B cell (primary cell): ENCODE measurements around the gene MBD6. TPM values are rescaled to one million over a fixed set of nuclear protein-coding genes. Genes with fewer than 3 reads are reported as not detected.

ENCODE experiments used
- ATAC-seq: fragments of 200-7000 bp; cut with Tn5 transposase; one replicate; pipeline ENCODE4 v1.10.0; 2021; ENCODE audit warnings: low read depth, mild to moderate bottlenecking, moderate number of reproducible peaks, moderate library complexity
- CTCF ChIA-PET: fragments of 350-600 bp; sonication (Branson Sonifier 250); formaldehyde crosslinking; loops from one replicate; lab custom pipeline; 2021; ENCODE audit warnings: antibody characterized with exemption, inconsistent platforms; lab: Charles Lee
- POLR2A ChIA-PET: fragments of 350-600 bp; sonication (Branson Sonifier 250); formaldehyde crosslinking; loops from one replicate; lab custom pipeline; 2021; ENCODE audit warnings: antibody characterized with exemption; lab: Charles Lee
- DNase-seq: peaks from one replicate; pipeline ENCODE4 v3.0.0; 2013
- H2AFZ ChIP-seq: 2 replicates; pipeline ENCODE4 v1.6.1; 2012; ENCODE audit warnings: mild to moderate bottlenecking, low read depth, low read length; ENCODE audit not compliant: insufficient read depth, poor library complexity, severe bottlenecking
- H3K27ac ChIP-seq, 2 donors: 1 replicate in 1 of 2; 2 replicates in 1 of 2; pipeline ENCODE4 v1.5.1; 2012 to 2013; ENCODE audit warnings: low read length in 2 of 2, mild to moderate bottlenecking in 2 of 2, moderate library complexity in 1 of 2
- H3K27me3 ChIP-seq, 4 experiments: fragments of 200-600 bp in 1 of 4; sonication (generic) in 1 of 4; replicated peaks in 1 of 4; 1 replicate in 2 of 4; 2 replicates in 2 of 4; pipeline versions ENCODE4 v1.6.1 to v1.7.0; 2013 to 2016; ENCODE audit warnings: low read length in 3 of 4, mild to moderate bottlenecking in 2 of 4, mixed read lengths in 1 of 4, moderate library complexity in 1 of 4; ENCODE audit not compliant: insufficient read depth in 4 of 4, control insufficient read depth in 3 of 4; ENCODE audit errors: control extremely low read depth in 1 of 4
- H3K36me3 ChIP-seq, 2 experiments: replicated peaks in 1 of 2; 1 replicate in 1 of 2; 2 replicates in 1 of 2; pipeline versions ENCODE4 v1.6.1 to v1.7.1; 2013; ENCODE audit warnings: low read length in 1 of 2; ENCODE audit not compliant: insufficient read depth in 2 of 2, control insufficient read depth in 1 of 2; ENCODE audit errors: control extremely low read depth in 1 of 2, extremely low read depth in 1 of 2
- H3K4me1 ChIP-seq, 2 donors: fragments of 200-600 bp in 1 of 2; sonication (generic) in 1 of 2; 1 replicate in 1 of 2; 2 replicates in 1 of 2; pipeline versions ENCODE4 v1.5.1 to v1.6.1; 2013 to 2017; ENCODE audit warnings: low read length in 2 of 2; ENCODE audit not compliant: control insufficient read depth in 2 of 2, insufficient read depth in 2 of 2
- H3K4me2 ChIP-seq: replicated peaks from 2 replicates; pipeline ENCODE3; 2012; ENCODE audit warnings: mild to moderate bottlenecking, low read depth, low read length; ENCODE audit not compliant: poor library complexity, severe bottlenecking
- H3K4me3 ChIP-seq, 5 experiments: fragments of 200-600 bp in 1 of 5; sonication (generic) in 1 of 5; 1 replicate in 3 of 5; 2 replicates in 2 of 5; pipeline versions ENCODE4 v1.5.1 to v1.7.0; 2011 to 2016; ENCODE audit warnings: low read length in 4 of 5, mild to moderate bottlenecking in 4 of 5, low read depth in 2 of 5, control low read depth in 1 of 5, moderate library complexity in 1 of 5; ENCODE audit not compliant: insufficient read depth in 1 of 5; ENCODE audit errors: control extremely low read depth in 1 of 5, extremely low read depth in 1 of 5
- H3K79me2 ChIP-seq: fragments of 200-600 bp; sonication (generic); one replicate; pipeline ENCODE4 v1.6.0; 2016; ENCODE audit warnings: low read length; ENCODE audit not compliant: control insufficient read depth, insufficient read depth
- H3K9ac ChIP-seq: fragments of 200-600 bp; sonication (generic); 2 replicates; pipeline ENCODE4 v1.6.1; 2017; ENCODE audit warnings: mild to moderate bottlenecking, low read length, moderate library complexity
- H3K9me3 ChIP-seq, 3 donors: one replicate each; pipeline versions ENCODE4 v1.6.1 to v1.7.1; 2013; ENCODE audit warnings: low read length in 2 of 3; ENCODE audit not compliant: control insufficient read depth in 2 of 3, insufficient read depth in 1 of 3; ENCODE audit errors: control extremely low read depth in 1 of 3
- H4K20me1 ChIP-seq: 2 replicates; pipeline ENCODE4 v1.6.0; 2012; ENCODE audit warnings: mild to moderate bottlenecking, low read length; ENCODE audit not compliant: insufficient read depth, control insufficient read depth, poor library complexity, severe bottlenecking
- H3K27ac Mint-ChIP-seq: one replicate; pipeline ENCODE4 v1.8.0; 2021; ENCODE audit warnings: mixed read lengths
- H3K27me3 Mint-ChIP-seq: one replicate; pipeline ENCODE4 v1.8.0; 2021; ENCODE audit warnings: mixed read lengths
- H3K4me1 Mint-ChIP-seq: one replicate; pipeline ENCODE4 v1.8.0; 2021; ENCODE audit warnings: mixed read lengths
- H3K4me3 Mint-ChIP-seq: one replicate; pipeline ENCODE4 v1.8.0; 2021; ENCODE audit warnings: mixed read lengths
- H3K9me3 Mint-ChIP-seq: one replicate; pipeline ENCODE4 v1.8.0; 2022; ENCODE audit warnings: mixed read lengths; ENCODE audit not compliant: insufficient read depth
- CTCF ChIP-seq: fragments of 200-600 bp; IDR thresholded peaks from one replicate; pipeline ENCODE4 v1.8.0; 2022; ENCODE audit warnings: antibody characterized with exemption, mild to moderate bottlenecking
- EZH2 ChIP-seq: IDR thresholded peaks from 2 replicates; pipeline ENCODE4 v1.6.1; 2012; ENCODE audit warnings: borderline replicate concordance, low read depth, mild to moderate bottlenecking, moderate library complexity, low read length; ENCODE audit not compliant: insufficient read depth, poor library complexity, severe bottlenecking
- WGBS: methylation state at CpG from one replicate; pipeline ENCODE4 v1.1.5; 2013; ENCODE audit warnings: missing lambda C conversion rate; ENCODE audit not compliant: insufficient coverage; 5-methylcytosine and 5-hydroxymethylcytosine counted together
- intact Hi-C: fragments of 100-400 bp; cut with micrococcal nuclease; formaldehyde crosslinking; loops from one replicate; pipeline ENCODE4 v1.10.0; 2022
- polyA plus RNA-seq: library from polyadenylated mRNA; depleted of rRNA; stranded (reverse); fragments of >200 nt; gene quantifications from 2 replicates; pipeline ENCODE4 v1.2.3, GENCODE V29; 2012
- total RNA-seq, 2 donors: library from RNA; stranded (reverse); fragments of 120-200 nt in 1 of 2; gene quantifications; 1 replicate in 1 of 2; 2 replicates in 1 of 2; pipeline versions ENCODE4 v1.2.3 to v1.2.4, GENCODE V29; 2013 to 2022

Gene MBD6
- total and polyA plus RNA-seq, 2 donors (not counting 1 experiment from before 2014, with no cell fraction given): 39.4 to 121 TPM

GRCh38 chr12:57526477-57527126 lies 4.0 kb downstream of the MBD6 start:
- Histone ChIP-seq H3K4me2 (no peak overlapping the region), H3K4me3 (no peak overlapping the region), H3K9ac (no peak overlapping the region), H3K4me1 (peaks cover 20 to 23% of the 10 kb centered on the region in 2 donors), H3K36me3 (peaks cover 10 to 58% of the 10 kb centered on the region in 2 experiments), H2AFZ (no peak overlapping the region), H3K9me3 (no peaks in the 10 kb centered on the region), H3K27ac (no peak overlapping the region), H3K79me2 (peaks cover 9% of the 10 kb centered on the region), H4K20me1 (peaks cover 17% of the 10 kb centered on the region), H3K27me3 (no peaks in the 10 kb centered on the region)
- H3K27me3 Mint-ChIP-seq: no peaks in the 10 kb centered on the region
- no peak for ATAC-seq
- H3K9me3 Mint-ChIP-seq: no peaks in the 10 kb centered on the region
- peaks cover 31% of the 10 kb centered on the region for H3K4me1 Mint-ChIP-seq
- TF ChIP-seq EZH2 (no peak), CTCF (no peak)
- WGBS: 97% methylated on average over 2 of the region's 4 CpGs
- POLR2A ChIA-PET: interaction anchor here (0.6 kb wide), 2 partner anchors 57 to 265 kb away, joined by 3 to 6 read pairs; no protein-coding TSS in a partner anchor
- no peak overlapping the region for H3K4me3 Mint-ChIP-seq
- CTCF ChIA-PET: interaction anchor here (1.1 kb wide), 1 partner anchor 43 kb away, joined by 3 read pairs; no protein-coding TSS in a partner anchor
- intact Hi-C loops: loop anchor here (10.0 kb wide), 1 partner anchor 892 kb away; the partner anchor contains the start of gene BAZ2A
- H3K27ac Mint-ChIP-seq: no peak overlapping the region
- peak; percentile 8 for DNase-seq

GRCh38 chr12:57527184-57527583 lies 4.6 kb downstream of the MBD6 start:
- H3K4me3 Mint-ChIP-seq: no peak overlapping the region
- Histone ChIP-seq H3K27ac (no peak overlapping the region), H3K9me3 (no peaks in the 10 kb centered on the region), H4K20me1 (peaks cover 17% of the 10 kb centered on the region), H3K79me2 (peaks cover 9% of the 10 kb centered on the region), H2AFZ (no peak overlapping the region), H3K4me3 (no peak overlapping the region), H3K9ac (no peak overlapping the region), H3K4me1 (peaks cover 14 to 17% of the 10 kb centered on the region in 2 donors), H3K4me2 (no peak overlapping the region), H3K36me3 (peaks cover 12 to 63% of the 10 kb centered on the region in 2 experiments), H3K27me3 (no peaks in the 10 kb centered on the region)
- H3K9me3 Mint-ChIP-seq: no peaks in the 10 kb centered on the region
- CTCF ChIA-PET: no interaction called here
- ATAC-seq: no peak
- no peak for DNase-seq
- H3K27ac Mint-ChIP-seq: no peak overlapping the region
- TF ChIP-seq CTCF (no peak), EZH2 (no peak)
- intact Hi-C loops: loop anchor here (10.0 kb wide), 1 partner anchor 892 kb away; the partner anchor contains the start of gene BAZ2A
- H3K27me3 Mint-ChIP-seq: no peaks in the 10 kb centered on the region
- H3K4me1 Mint-ChIP-seq: peaks cover 25% of the 10 kb centered on the region
- POLR2A ChIA-PET: no interaction called here
- WGBS: 90% methylated on average over 2 of the region's 5 CpGs
